ENCODE data around the gene CRYAB. TPM values are rescaled to one million over a fixed set of nuclear protein-coding genes. Genes with fewer than 3 reads are reported as not detected.
A peak's percentile ranks its signal among the peaks of the same experiment; 100 is the strongest.
"Not testable (repeated sequence)": the region's sequence is repeated elsewhere in the genome, so short reads cannot be mapped to it uniquely, and the experiment has no call there.

CRYAB gene
- total RNA-seq, 1 donor from 2014 or later = 288 TPM

GRCh38 chr11:111908639-111909305 lies 2.8 kb downstream of the CRYAB start:
- peak overlapping the region; percentile 62 to 88 for H3K4me3 ChIP-seq
- peak overlapping the region; percentile 98 to 99 for H3K27ac ChIP-seq

GRCh38 chr11:111906680-111907079 lies 4.9 kb downstream of the CRYAB start:
- Histone ChIP-seq H3K27ac (peak overlapping the region; percentile 9 to 35), H3K4me1 (peaks cover 0 to 4% of the 10 kb centered on the region in 2 donors), H3K36me3 (peaks cover 8 to 30% of the 10 kb centered on the region in 2 donors), H3K4me3 (no peak overlapping the region), H3K9me3 (no peaks in the 10 kb centered on the region), H3K27me3 (no peaks in the 10 kb centered on the region)
- intact Hi-C loops (cut with DNase I) = no loop called here
- TF ChIP-seq, protein P1, sequence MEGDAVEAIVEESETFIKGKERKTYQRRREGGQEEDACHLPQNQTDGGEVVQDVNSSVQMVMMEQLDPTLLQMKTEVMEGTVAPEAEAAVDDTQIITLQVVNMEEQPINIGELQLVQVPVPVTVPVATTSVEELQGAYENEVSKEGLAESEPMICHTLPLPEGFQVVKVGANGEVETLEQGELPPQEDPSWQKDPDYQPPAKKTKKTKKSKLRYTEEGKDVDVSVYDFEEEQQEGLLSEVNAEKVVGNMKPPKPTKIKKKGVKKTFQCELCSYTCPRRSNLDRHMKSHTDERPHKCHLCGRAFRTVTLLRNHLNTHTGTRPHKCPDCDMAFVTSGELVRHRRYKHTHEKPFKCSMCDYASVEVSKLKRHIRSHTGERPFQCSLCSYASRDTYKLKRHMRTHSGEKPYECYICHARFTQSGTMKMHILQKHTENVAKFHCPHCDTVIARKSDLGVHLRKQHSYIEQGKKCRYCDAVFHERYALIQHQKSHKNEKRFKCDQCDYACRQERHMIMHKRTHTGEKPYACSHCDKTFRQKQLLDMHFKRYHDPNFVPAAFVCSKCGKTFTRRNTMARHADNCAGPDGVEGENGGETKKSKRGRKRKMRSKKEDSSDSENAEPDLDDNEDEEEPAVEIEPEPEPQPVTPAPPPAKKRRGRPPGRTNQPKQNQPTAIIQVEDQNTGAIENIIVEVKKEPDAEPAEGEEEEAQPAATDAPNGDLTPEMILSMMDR (IDR thresholded peaks at IDR 0.05) = no peak
- DNase-seq (ENCODE audit: low spot score in 2 of 2) = no peak

More at GRCh38 chr11:111908639-111909305, 2.8 kb downstream of the CRYAB start:
- intact Hi-C loops (cut with DNase I) = no loop called here
- H3K9me3 ChIP-seq = no peaks in the 10 kb centered on the region
- TF ChIP-seq, protein P1 (IDR thresholded peaks at IDR 0.05) = no peak
- no peaks in the 10 kb centered on the region for H3K27me3 ChIP-seq
- H3K36me3 ChIP-seq = peaks cover 8 to 30% of the 10 kb centered on the region in 2 donors
- no peak for DNase-seq (ENCODE audit: low spot score in 2 of 2)
- peaks cover 0 to 4% of the 10 kb centered on the region in 2 donors for H3K4me1 ChIP-seq

- Histone ChIP-seq H3K27ac (no peak overlapping the region), H3K4me1 (peaks cover 0 to 4% of the 10 kb centered on the region in 2 donors), H3K36me3 (peaks cover 8 to 30% of the 10 kb centered on the region in 2 donors), H3K4me3 (no peak overlapping the region), H3K27me3 (no peaks in the 10 kb centered on the region), H3K9me3 (no peaks in the 10 kb centered on the region)
- TF ChIP-seq, protein P1 (IDR thresholded peaks at IDR 0.05) = no peak
- intact Hi-C loops (cut with DNase I) = no loop called here
- no peak for DNase-seq (ENCODE audit: low spot score in 2 of 2)
Measured at GRCh38 chr11:111905411-111905810, 6.2 kb downstream of the CRYAB start.

DNA sequence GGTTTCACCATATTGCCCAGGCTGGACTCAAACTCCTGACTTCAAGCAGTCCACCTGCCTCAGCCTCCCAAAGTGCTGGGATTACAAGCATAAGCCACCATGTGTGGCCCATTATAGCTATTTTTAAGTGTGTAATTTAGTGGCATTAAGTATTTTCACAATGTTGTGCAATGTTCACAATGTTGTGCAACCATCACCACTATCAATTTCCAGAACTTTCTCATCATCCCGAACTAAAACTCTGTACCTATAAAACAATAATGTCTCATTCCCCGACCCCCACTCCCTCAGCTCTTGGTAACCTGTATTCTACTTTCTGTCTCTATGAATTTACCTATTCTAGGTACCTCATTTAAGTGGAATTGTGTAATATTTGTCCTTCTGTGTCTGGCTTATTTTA lies 24.7 kb downstream of the CRYAB start:
- TF ChIP-seq, protein P1 (IDR thresholded peaks at IDR 0.05) = no peak
- intact Hi-C loops (cut with DNase I) = no loop called here
- DNase-seq (ENCODE audit: low spot score in 2 of 2) = no peak
- no peaks in the 10 kb centered on the region for H3K36me3 ChIP-seq
- H3K27ac ChIP-seq = no peak overlapping the region
- H3K9me3 ChIP-seq = peaks cover 0 to 4% of the 10 kb centered on the region in 2 donors
- no peaks in the 10 kb centered on the region for H3K27me3 ChIP-seq
- no peak overlapping the region for H3K4me3 ChIP-seq
- no peaks in the 10 kb centered on the region for H3K4me1 ChIP-seq

DNA sequence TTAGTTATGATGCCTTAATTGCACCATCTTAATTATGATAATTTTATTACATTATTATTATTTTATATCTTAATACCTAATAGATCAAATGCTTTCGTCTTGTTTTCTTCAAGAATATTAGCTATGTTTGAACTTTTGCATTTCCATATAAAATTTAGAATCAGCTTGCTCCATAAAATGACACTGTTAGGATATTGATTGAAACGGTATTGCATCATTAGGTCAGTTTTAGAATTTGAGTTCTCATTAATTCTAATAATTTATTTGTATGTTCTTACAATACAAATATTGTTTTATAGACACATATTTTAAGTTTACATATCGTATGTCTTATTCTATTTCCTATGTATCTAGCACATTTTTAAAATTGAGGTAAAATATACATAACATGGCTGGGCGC lies 25.5 kb downstream of the CRYAB start:
- intact Hi-C loops (cut with DNase I) = no loop called here
- H3K4me3 ChIP-seq = no peak overlapping the region

DNA sequence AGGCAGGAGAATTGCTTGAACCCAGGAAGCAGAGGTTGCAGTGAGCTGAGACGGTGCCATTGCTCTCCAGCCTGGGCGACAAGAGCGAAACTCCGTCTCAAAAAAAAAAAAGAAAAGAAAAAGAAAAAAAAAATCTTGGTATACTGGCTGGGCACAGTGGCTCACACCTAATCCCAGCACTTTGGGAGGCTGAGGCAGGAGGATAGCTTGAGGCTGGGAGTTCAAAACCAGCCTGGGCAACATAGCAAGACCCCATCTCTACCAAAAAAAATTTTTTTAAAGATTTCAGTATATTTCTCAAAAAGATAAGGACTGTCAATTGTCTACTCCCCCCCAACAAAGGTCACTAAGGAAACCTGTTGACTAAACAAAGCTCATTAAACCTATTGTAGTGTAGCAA lies 26.5 kb downstream of the CRYAB start:
- H3K4me1 ChIP-seq; H3K9me3 ChIP-seq; H3K4me3 ChIP-seq; H3K36me3 ChIP-seq; DNase-seq (ENCODE audit: low spot score in 2 of 2); H3K27me3 ChIP-seq; intact Hi-C loops (cut with DNase I); H3K27ac ChIP-seq: not testable (repeated sequence)

More for the DNA sequence above, 25.5 kb downstream of the CRYAB start:
- DNase-seq (ENCODE audit: low spot score in 2 of 2) = no peak
- no peaks in the 10 kb centered on the region for H3K9me3 ChIP-seq
- H3K27me3 ChIP-seq = no peaks in the 10 kb centered on the region
- no peaks in the 10 kb centered on the region for H3K36me3 ChIP-seq
- H3K4me1 ChIP-seq = no peaks in the 10 kb centered on the region
- TF ChIP-seq, protein P1 (IDR thresholded peaks at IDR 0.05) = no peak
- no peak overlapping the region for H3K27ac ChIP-seq
